Embryonic facial prominence (tissue), 1 donor: ENCODE results near the gene MYO1G.
"Not testable (repeated sequence)": the region's sequence is repeated elsewhere in the genome, so short reads cannot be mapped to it uniquely, and the experiment has no call there.

Experiments used
- DNase-seq: peaks from one replicate; pipeline ENCODE4 v3.0.0-alpha.2; 2016; ENCODE audit errors: extremely low spot score

The MYO1G gene

DNA sequence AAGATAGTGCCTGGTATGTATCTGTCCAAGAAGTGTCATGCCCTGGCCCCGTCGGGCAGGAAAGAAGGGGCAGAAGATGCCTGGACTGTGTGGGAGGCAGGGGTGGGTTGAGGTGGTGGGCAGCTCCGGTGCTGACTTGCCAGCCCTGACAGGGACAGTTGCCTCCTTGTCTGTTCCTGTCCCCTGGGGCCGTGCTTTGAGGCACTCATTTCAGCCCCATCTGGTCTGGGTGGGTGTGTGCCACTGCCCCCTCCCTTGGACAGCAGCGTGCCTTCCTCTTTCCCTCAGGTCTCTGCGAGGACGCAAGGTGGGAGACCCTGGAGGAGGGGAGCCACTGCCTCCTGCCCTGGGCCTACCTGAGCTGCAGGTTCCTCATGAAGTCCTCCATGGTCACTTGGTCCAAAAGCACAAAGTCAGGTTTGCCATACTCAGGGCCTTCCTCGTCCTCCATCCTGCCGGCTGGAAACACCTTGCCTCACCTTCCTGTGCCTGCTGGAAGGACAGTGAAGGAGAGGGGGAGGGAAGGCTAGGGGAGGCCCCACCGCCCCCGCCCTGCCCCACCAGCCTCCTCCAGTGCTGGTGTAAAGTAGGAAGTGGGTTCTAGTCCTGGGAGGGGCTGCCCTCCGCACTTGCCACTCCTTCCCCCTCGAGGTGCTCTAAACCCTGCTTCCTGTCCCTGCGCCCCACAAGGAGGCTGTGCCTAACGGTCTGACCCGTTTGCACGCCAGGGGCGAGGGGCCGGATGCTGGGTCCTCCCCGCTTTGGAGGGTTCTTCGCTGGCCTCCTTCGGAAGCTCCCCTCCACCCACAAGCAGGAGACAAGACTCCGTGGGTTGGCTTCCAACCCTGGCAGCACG, at the start of gene MYO1G:
Gene MYO1G, minus strand, starts transcription at position 505 of the 856 bp plus-strand sequence. Its CDS starts 54 bp downstream, at position 451.
- DNase-seq, result no peak

DNA sequence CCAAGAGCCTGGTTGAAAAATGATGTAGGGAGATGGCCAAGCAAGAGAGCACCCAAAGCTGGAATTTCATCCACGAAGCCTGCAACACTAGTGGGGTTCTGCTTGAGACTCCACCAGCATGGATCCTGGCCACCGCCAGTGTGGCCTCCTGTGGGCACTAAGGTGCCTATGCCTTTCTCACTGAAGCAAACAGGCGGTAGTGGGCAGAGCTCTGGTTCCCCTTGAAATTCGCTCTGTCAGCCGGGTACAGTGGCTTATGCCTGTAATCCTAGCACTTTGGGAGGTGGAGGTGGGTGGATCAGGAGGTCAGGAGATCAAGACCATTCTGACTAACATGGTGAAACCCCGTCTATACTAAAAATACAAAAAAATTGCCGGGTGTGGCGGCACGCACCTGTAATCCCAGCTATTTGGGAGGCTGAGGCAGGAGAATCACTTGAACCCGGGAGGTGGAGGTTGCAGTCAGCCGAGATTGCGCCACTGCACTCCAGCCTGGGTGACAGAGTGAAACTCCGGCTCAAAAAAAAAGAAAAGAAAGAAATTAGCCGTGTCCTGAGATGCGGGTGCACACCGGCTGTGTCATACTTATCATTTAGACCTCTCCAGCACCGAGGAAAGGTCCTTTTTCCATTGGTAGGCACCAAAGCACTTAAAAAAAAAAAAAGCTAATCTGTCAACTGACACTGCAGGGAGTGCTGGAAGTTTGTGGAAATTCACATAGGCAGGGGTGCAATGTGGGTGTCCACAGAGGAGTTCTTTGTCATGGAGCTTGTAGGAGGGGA, 49.5 kb upstream of the MYO1G start:
- no peak for DNase-seq

GRCh38 chr7:45027774-45028114, 48.9 kb upstream of the MYO1G start:
- DNase-seq, result no peak

GRCh38 chr7:45026984-45027773, 48.4 kb upstream of the MYO1G start:
- DNase-seq, result no peak

- no peak for DNase-seq
Measured at GRCh38 chr7:45026013-45026412, 47.2 kb upstream of the MYO1G start.

GRCh38 chr7:45025473-45025872, 46.7 kb upstream of the MYO1G start:
- not testable (repeated sequence) for DNase-seq

- no peak for DNase-seq
Measured at GRCh38 chr7:45024126-45024744, 45.4 kb upstream of the MYO1G start.

GRCh38 chr7:45021604-45022296, 42.9 kb upstream of the MYO1G start:
- no peak for DNase-seq

DNA sequence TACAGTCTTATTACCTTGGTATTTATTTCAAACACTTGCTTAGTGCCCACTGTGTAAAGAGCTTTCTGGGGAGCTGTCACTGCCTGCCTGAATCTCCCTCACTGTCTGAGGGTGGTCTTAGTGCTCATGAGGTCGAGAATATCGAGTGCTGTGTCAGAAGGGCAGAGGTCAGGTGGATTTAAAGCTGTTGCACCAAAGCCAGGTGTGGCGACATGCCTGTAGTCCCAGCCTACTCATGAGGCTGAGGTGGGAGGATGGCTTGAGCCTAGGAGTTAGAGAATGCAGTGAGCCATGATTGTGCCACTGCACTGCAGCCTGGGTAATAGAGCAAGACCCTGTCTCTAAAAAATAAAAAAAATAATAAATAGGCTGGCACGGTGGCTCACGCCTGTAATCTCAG, 42.1 kb upstream of the MYO1G start:
- no peak for DNase-seq

GRCh38 chr7:45017253-45017652, 38.4 kb upstream of the MYO1G start:
- no peak for DNase-seq

DNA sequence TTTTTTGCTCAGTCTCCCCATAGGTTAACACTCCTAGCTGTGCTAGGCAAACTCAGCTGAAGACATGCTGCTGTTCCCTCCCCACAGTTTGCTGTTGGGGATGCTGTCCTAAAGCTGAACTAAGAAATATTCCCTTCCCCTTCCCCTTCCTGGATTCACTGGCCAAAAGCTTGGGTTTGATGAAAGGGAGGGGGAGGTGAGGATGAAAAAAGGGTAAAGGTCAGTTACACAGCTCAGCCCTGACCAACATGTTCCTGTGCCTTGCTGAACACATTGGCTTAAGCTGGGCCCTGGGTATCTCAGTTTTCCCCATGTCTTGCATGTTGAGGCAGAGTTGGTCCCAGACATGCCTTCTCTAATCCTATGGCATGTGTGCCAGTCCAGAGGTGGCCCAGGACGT, 36.5 kb upstream of the MYO1G start:
- no peak for DNase-seq

- DNase-seq, result no peak
Measured at GRCh38 chr7:45013465-45013967, 34.7 kb upstream of the MYO1G start.

DNA sequence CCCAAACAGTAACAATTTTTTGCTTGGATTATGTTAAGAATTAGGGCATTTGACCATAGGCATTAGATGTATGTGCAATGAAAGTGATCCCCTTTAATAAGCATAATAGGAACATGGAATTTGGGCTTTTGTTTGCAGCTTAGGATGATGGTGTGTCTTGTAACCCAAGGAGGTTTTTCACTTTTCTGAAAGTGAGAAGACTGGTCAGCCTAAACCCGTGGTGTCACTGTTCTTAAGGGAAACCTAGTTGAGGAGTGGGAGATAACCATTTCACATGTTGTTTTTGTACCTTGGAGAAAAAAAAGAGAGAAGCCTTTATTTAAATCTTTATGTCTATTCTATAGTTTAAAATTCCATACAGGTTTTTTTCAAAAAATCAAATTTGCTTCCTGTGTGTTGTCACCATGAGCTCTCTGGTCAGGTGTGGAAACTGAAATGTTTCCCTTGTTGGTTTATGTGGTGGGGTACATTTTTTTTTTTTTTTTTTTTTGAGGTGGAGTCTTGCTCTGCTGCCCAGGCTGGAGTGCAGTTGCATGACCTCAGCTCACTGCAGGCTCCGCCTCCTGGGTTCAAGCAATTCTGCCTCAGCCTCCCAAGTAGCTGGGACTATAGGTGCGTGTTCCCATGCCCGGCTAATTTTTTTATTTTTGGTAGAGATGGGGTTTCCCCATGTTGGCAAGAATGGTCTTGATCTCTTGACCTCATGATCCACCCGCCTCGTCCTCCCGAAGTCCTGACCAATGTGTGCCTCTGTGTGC, 28.9 kb upstream of the MYO1G start:
- no peak for DNase-seq

- DNase-seq, result no peak
Measured at GRCh38 chr7:45007106-45007505, 28.3 kb upstream of the MYO1G start.

- DNase-seq, result no peak
Measured at GRCh38 chr7:45003789-45004188, 25.0 kb upstream of the MYO1G start.

DNA sequence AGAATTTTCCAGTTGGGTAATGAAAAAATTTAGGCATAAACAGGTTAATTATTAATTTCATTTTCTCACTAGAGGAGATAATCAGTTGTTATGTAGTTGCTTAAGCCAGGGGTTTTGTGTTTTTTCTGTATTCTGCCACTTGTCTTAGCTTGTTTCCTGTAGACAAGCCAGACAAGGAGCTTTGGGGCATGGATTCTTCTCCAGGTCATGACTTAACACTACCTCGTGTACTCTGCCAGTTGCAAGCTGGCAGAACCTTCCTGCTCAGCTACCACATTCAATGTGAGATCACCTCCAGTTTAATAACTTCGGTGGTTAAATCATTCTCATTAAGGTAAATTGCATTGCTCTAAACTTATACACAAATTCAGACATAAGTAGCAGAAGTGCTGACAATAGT, 23.0 kb upstream of the MYO1G start:
- no peak for DNase-seq

DNA sequence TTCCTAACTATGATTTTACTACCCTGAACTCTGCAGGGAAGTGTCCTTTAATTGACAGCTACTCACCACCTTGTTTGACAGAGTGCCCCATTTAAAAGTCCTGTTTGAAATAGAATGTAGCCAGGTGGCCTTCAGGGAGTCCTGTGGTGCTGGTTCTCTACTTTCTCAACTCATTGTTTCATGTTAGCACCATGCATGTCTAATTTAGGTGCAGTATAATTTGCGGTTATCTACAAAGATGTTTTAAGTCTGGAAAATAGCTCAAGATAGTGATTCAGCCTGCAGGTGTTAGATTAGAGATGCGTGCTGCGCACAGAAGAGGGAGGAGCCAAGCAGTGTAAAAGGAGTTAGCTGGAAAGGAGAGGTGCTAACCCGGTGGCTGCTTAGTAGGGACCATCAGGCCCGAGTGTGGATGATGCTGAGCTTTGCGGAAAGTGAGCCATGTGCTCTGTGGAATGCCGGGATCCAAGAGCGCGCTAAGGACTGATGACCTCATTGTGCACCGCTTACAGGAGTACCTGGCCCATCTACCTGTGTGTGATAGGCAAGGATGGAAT, 22.4 kb upstream of the MYO1G start:
- no peak for DNase-seq

DNA sequence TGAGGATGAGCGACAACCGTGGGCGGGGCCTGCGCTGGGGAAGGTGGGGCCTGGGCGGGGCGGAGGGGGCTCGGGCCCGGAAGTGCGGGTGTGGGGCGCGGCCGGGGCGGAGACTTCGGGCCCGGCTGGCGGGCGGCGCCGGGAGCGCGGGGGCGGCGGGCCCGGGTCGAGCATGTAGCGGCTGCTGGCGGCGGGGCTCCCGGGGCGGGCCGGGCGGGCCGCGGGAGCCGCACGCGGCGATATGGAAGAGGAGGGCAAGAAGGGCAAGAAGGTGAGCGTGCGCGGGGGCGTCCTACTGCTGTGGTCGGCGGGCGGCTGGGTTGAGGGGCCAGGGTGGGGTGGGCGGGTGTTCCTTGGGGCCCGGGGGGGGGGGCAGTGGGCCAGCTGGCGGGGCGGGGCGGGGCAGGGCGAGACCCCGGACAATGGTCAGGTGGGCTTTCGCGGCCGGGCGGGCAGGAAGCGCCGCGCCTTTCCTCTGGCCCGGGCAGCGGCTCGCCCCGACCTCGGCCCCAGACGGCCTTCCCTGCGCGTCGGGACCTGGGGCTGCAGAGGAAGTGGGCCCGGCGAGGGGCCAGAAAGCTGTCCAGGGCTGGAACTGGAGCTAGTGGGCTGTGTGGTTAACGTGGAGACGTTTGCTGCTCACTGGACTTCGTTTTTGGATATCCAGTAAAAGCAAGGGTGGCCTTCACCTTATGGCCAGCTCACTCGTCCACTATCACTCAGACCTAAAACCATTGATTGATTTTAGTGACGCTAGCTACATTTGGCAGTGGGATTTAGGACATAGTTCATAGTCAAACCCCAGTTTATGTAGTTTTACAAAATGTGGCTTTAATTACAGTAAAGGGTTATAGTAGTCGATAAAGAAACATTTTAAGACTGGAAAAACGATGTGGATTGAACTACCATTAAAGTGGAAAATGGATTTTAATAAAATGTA, 21.5 kb upstream of the MYO1G start, which contains the start of gene CCM2:
Gene CCM2, plus strand, starts transcription at position 109 of the 940 bp plus-strand sequence. Its CDS starts 133 bp downstream, at position 242.
- DNase-seq, result no peak
